MM.1S (cell line): Measurements from ENCODE around the gene TRIM3.

Experiments
- CTCF ChIP-seq: fragments of 300-600 bp; sonication (generic); IDR thresholded peaks from 2 replicates; pipeline ENCODE4 v1.5.1; 2016; ENCODE audit warnings: antibody characterized with exemption, low read length, mixed read lengths
- EZH2 ChIP-seq: fragments of 300-600 bp; sonication (generic); optimal IDR thresholded peaks from 2 replicates; pipeline ENCODE3; 2017; ENCODE audit warnings: low read depth, mild to moderate bottlenecking, antibody characterized with exemption, low read length, mixed read lengths
- EZH2phosphoT487 ChIP-seq: fragments of 300-600 bp; sonication (generic); IDR thresholded peaks from 2 replicates; pipeline ENCODE4 v1.6.1; 2018; ENCODE audit warnings: antibody characterized with exemption, low read length

- TF ChIP-seq EZH2 (no peak), CTCF (no peak), EZH2phosphoT487 (no peak)
Observed at GRCh38 chr11:6402561-6402981, 71.2 kb downstream of the TRIM3 start.
